Kidney (tissue), 14 donors: ENCODE results near the gene ITPKC. TPM values are rescaled to one million over a fixed set of nuclear protein-coding genes. Genes with fewer than 3 reads are reported as not detected.

Source experiments
- DNase-seq, 5 donors: peaks; one replicate each; pipeline ENCODE4 v3.0.0-alpha.2; 2013 to 2020
- FAIRE-seq: peaks from 2 replicates; lab custom pipeline; 2012; peaks lifted over from hg19 to GRCh38; lab: Jason Lieb, UNC
- H3K27ac ChIP-seq, 2 donors: one replicate each; pipeline ENCODE4 v1.7.0; 2013; ENCODE audit warnings: low read depth in 2 of 2, low read length in 2 of 2, inconsistent platforms in 1 of 2
- H3K27me3 ChIP-seq: one replicate; pipeline ENCODE4 v1.7.1; 2013; ENCODE audit warnings: low read length, inconsistent platforms; ENCODE audit not compliant: control insufficient read depth, insufficient read depth
- H3K36me3 ChIP-seq, 3 donors: one replicate each; pipeline versions ENCODE4 v1.7.0 to v1.7.1; 2013; ENCODE audit warnings: low read length in 3 of 3, control low read depth in 1 of 3, inconsistent platforms in 1 of 3; ENCODE audit not compliant: insufficient read depth in 3 of 3, control insufficient read depth in 2 of 3
- H3K4me1 ChIP-seq, 3 donors: one replicate each; pipeline versions ENCODE4 v1.7.0 to v1.7.1; 2013; ENCODE audit warnings: low read length in 3 of 3, inconsistent platforms in 1 of 3, low read depth in 1 of 3; ENCODE audit not compliant: control insufficient read depth in 2 of 3, insufficient read depth in 2 of 3
- H3K4me3 ChIP-seq, 3 donors: one replicate each; pipeline versions ENCODE4 v1.7.0 to v1.8.1; 2013; ENCODE audit warnings: low read length in 3 of 3, control low read depth in 1 of 3, inconsistent platforms in 1 of 3
- H3K9ac ChIP-seq, 3 donors: one replicate each; pipeline versions ENCODE4 v1.7.0 to v1.7.1; 2013; ENCODE audit warnings: low read length in 3 of 3, control low read depth in 1 of 3, inconsistent platforms in 1 of 3
- H3K9me3 ChIP-seq, 3 donors: one replicate each; pipeline versions ENCODE4 v1.7.0 to v1.7.1; 2013; ENCODE audit warnings: low read length in 3 of 3, control low read depth in 1 of 3, inconsistent platforms in 1 of 3; ENCODE audit not compliant: control insufficient read depth in 2 of 3, insufficient read depth in 1 of 3
- intact Hi-C: fragments of 100-400 bp; cut with DNase I; formaldehyde crosslinking; loops from one replicate; pipeline ENCODE4 v1.11.1; 2022
- polyA plus RNA-seq: library from polyadenylated mRNA; stranded (reverse); fragments of 350-450 nt; fragmentation: Illumina TruSeq; extraction: RNeasy Lipid Tissue Mini Kit (QIAGEN cat#74804); gene quantifications from one replicate; pipeline ENCODE4 v1.2.3, GENCODE V29; 2014; ENCODE audit warnings: low read depth, low replicate concordance; ENCODE audit not compliant: insufficient read depth
- total RNA-seq: library from RNA; stranded (reverse); fragmentation: NEBNext Ultra II Directional; extraction: Animal tissue kit (Norgen Biotek cat#: 25700); gene quantifications from one replicate; pipeline ENCODE4 v1.2.1, GENCODE V29; 2021
- TF ChIP-seq, protein P1 (sequence below): IDR thresholded peaks from 3 replicates; pipeline ENCODE4 v1.5.1; 2012; ENCODE audit warnings: mild to moderate bottlenecking, moderate library complexity, borderline replicate concordance; ENCODE audit not compliant: insufficient read depth; ENCODE audit errors: extremely low read depth
- donor health status: control.
- donor health status: control.
- donor health status: control.
- donor health status: control.
- donor health status: control.
- donor health status: DM: yes; HTN: yes; CAD: no.
- donor health status: Normal renal cell carcinoma (clear cell type).

The ITPKC gene
- total and polyA plus RNA-seq, 2 donors from 2014 or later, result 14.3 to 27.9 TPM

DNA sequence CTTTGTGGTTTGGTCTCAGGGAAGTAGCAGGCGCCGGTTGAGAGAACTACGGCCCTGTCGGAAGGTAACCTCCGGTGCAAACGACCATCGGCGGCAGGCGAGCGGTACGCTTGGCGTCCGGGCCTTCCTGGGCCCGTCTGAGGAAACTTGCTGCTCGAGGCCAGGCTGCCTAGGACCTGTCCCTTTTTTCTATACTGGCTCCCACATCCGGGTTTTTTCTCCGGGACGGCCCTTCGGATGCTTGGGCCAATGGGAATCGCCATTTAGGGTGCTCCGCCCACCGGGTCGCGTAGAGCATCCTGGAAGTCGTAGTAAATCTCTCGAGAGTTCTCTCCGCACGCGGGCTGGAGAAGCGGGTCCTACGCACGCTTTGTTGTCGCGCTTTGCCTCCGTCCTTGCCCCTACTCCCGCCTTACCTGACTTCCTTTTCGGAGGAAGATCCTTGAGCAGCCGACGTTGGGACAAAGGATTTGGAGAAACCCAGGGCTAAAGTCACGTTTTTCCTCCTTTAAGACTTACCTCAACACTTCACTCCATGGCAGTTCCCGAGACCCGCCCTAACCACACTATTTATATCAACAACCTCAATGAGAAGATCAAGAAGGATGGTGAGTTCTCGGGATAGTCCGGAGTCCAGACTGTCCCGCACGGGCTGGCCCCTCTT lies 34.1 kb downstream of the ITPKC start, which contains the start of gene SNRPA:
SNRPA (plus strand) TSS at position 330 of the 664 bp plus-strand sequence; CDS start at position 536, 206 bp downstream.
- Histone ChIP-seq H3K27ac (peak within 1 kb of the TSS; percentile 93 to 96), H3K27me3 (no peaks in the 10 kb centered on the region), H3K9me3 (no peaks in the 10 kb centered on the region), H3K4me1 (peaks cover 3 to 18% (median 16%) of the 10 kb centered on the region in 3 donors), H3K9ac (peak within 1 kb of the TSS; percentile 61 to 97 (median 93)), H3K4me3 (peak within 1 kb of the TSS; percentile 93 to 98 (median 96)), H3K36me3 (peaks cover 0 to 3% (median 2%) of the 10 kb centered on the region in 3 donors)
- DNase-seq (peak; percentile 98 to 99 (median 99)), FAIRE-seq (no peak)
- TF ChIP-seq, protein P1, sequence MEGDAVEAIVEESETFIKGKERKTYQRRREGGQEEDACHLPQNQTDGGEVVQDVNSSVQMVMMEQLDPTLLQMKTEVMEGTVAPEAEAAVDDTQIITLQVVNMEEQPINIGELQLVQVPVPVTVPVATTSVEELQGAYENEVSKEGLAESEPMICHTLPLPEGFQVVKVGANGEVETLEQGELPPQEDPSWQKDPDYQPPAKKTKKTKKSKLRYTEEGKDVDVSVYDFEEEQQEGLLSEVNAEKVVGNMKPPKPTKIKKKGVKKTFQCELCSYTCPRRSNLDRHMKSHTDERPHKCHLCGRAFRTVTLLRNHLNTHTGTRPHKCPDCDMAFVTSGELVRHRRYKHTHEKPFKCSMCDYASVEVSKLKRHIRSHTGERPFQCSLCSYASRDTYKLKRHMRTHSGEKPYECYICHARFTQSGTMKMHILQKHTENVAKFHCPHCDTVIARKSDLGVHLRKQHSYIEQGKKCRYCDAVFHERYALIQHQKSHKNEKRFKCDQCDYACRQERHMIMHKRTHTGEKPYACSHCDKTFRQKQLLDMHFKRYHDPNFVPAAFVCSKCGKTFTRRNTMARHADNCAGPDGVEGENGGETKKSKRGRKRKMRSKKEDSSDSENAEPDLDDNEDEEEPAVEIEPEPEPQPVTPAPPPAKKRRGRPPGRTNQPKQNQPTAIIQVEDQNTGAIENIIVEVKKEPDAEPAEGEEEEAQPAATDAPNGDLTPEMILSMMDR, result no peak
- intact Hi-C loops, result no loop called here

DNA sequence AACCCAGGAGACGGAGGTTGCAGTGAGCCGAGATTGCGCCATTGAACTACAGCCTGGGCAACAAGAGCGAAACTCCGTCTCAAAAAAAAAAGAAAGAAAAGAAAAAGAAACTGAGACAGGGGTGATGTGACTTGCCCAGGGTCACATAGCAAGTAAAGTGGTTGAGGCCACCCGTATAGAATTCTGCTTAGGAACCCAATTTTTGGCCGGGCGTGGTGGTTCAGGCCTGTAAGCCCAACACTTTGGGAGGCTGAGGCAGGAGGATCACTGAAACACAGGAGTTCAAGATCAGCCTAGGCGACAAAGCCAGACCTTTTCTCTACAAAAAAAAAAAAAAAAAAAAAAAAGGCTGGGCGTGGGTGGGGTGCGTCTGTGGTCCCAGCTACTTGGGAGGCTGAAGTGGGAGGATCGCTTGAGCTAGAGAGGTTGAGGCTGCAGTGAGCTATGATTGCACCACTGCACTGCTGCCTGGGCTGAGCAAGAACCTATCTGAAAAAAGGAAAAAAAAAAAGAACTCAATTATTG lies 35.4 kb downstream of the ITPKC start:
- DNase-seq, result no peak
- no peak overlapping the region for H3K27ac ChIP-seq
- H3K36me3 ChIP-seq, result peaks cover 2 to 6% (median 2%) of the 10 kb centered on the region in 3 donors
- no peak for FAIRE-seq
- H3K4me1 ChIP-seq, result peaks cover 3 to 20% (median 16%) of the 10 kb centered on the region in 3 donors
- peak overlapping the region in 1 of 3 donors; percentile 97 for H3K9ac ChIP-seq
- peak overlapping the region in 2 of 3 donors; percentile 52 to 98 for H3K4me3 ChIP-seq
- TF ChIP-seq, protein P1, result no peak
- no peaks in the 10 kb centered on the region for H3K9me3 ChIP-seq
- intact Hi-C loops, result no loop called here
- H3K27me3 ChIP-seq, result no peaks in the 10 kb centered on the region

DNA sequence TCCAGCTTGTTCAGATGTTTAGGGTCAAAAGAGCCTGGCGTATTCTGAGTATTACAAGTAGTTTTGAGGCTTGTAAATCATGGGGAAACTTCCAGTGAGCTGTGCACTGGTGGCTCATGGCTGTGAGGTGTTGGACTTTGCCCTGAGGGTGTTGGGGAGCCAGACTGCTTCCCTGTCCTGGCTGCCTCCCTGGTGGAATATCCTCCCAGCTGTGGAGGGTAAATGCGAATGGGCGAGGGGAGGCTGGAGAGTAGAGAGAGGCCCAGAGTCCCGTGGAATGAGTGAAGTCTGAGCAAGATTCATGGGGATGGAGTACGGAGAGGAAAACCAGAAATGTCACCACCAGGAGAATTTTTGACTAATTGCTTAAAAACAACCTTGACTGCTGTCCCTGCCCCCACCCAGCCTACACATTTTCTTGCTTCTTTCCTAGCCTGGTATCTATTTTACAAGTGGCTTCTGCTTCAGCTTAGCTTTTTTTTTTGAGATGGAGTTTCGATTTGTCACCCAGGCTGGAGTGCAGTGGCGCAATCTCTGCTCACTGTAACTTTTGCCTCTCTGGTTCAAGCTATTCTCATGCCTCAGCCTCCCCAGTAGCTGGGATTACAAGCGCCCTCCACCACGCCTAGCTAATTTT lies 37.8 kb downstream of the ITPKC start:
- H3K4me3 ChIP-seq, result peak overlapping the region in 1 of 3 donors; percentile 1
- no peak overlapping the region for H3K9ac ChIP-seq
- peaks cover 6 to 19% (median 15%) of the 10 kb centered on the region in 3 donors for H3K36me3 ChIP-seq
- DNase-seq (no peak), FAIRE-seq (no peak)
- H3K27ac ChIP-seq, result no peak overlapping the region
- intact Hi-C loops, result no loop called here
- peaks cover 3 to 13% (median 10%) of the 10 kb centered on the region in 3 donors for H3K4me1 ChIP-seq
- no peaks in the 10 kb centered on the region for H3K27me3 ChIP-seq
- TF ChIP-seq, protein P1, result no peak
- H3K9me3 ChIP-seq, result no peaks in the 10 kb centered on the region
